ENCODE data around the gene MEF2A. TPM values are rescaled to one million over a fixed set of nuclear protein-coding genes. Genes with fewer than 3 reads are reported as not detected.

Gene MEF2A
- total RNA-seq, 1 experiment from 2014 or later: 19.6 TPM

DNA sequence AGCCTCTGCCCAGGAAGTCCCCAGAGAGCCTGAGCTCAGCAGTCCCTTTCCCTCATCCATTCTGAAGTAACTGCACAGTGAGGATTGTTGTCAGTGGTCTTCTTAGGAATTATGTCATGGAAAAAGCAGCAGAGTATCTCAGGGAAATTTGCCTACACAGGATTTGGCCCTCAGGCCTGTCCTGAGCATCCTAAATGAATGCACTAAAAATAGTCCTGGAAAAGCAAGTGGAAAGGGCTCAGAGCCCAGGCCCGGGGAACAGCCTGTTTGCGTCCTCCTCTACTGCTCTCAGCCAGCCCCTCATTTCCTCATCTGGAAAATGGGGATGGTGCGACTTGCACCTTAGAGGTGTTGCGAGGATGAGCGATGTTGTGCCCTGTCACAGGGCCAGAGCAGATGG, 145.8 kb downstream of the MEF2A start:
- Histone ChIP-seq H3K27me3 (replicated peaks; ENCODE audit: control insufficient read depth, insufficient read depth, low read length) (no peaks in the 10 kb centered on the region), H3K4me3 (ENCODE audit: low read depth, low read length) (no peak overlapping the region), H3K4me1 (no peaks in the 10 kb centered on the region), H3K9me3 (no peaks in the 10 kb centered on the region), H3K36me3 (ENCODE audit: control insufficient read depth, insufficient read depth, low read length) (no peaks in the 10 kb centered on the region)
- no peaks in the 10 kb centered on the region for H3K4me1 Mint-ChIP-seq (ENCODE audit: low read depth, unreplicated experiment)
- TF ChIP-seq, protein P1, sequence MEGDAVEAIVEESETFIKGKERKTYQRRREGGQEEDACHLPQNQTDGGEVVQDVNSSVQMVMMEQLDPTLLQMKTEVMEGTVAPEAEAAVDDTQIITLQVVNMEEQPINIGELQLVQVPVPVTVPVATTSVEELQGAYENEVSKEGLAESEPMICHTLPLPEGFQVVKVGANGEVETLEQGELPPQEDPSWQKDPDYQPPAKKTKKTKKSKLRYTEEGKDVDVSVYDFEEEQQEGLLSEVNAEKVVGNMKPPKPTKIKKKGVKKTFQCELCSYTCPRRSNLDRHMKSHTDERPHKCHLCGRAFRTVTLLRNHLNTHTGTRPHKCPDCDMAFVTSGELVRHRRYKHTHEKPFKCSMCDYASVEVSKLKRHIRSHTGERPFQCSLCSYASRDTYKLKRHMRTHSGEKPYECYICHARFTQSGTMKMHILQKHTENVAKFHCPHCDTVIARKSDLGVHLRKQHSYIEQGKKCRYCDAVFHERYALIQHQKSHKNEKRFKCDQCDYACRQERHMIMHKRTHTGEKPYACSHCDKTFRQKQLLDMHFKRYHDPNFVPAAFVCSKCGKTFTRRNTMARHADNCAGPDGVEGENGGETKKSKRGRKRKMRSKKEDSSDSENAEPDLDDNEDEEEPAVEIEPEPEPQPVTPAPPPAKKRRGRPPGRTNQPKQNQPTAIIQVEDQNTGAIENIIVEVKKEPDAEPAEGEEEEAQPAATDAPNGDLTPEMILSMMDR (IDR thresholded peaks at IDR 0.05; ENCODE audit: insufficient read depth in 1 of 2, low read depth in 1 of 2, low read length in 1 of 2, severe bottlenecking in 1 of 2, unreplicated experiment in 1 of 2): no peak
- no peaks in the 10 kb centered on the region for H3K27me3 Mint-ChIP-seq (ENCODE audit: insufficient read depth, unreplicated experiment)
- no peak overlapping the region for H3K27ac Mint-ChIP-seq (ENCODE audit: unreplicated experiment)
- peaks cover 4% of the 10 kb centered on the region for H3K36me3 Mint-ChIP-seq (ENCODE audit: insufficient read depth, unreplicated experiment)
- no peak for DNase-seq
- intact Hi-C loops (cut with micrococcal nuclease; ENCODE audit: unreplicated experiment): no loop called here
- H3K9me3 Mint-ChIP-seq (ENCODE audit: unreplicated experiment): no peaks in the 10 kb centered on the region
- ChIA-PET CTCF (no interaction called here), POLR2A (no interaction called here)
- no peak overlapping the region for H3K4me3 Mint-ChIP-seq (ENCODE audit: unreplicated experiment)
- no TSS peak for BruUV-seq (replicated peaks)

- Mint-ChIP-seq H3K27me3 (ENCODE audit: insufficient read depth, unreplicated experiment) (no peaks in the 10 kb centered on the region), H3K4me3 (ENCODE audit: unreplicated experiment) (no peak overlapping the region), H3K27ac (ENCODE audit: unreplicated experiment) (no peak overlapping the region), H3K4me1 (ENCODE audit: low read depth, unreplicated experiment) (no peaks in the 10 kb centered on the region), H3K9me3 (ENCODE audit: unreplicated experiment) (no peaks in the 10 kb centered on the region), H3K36me3 (ENCODE audit: insufficient read depth, unreplicated experiment) (peaks cover 4% of the 10 kb centered on the region)
- CTCF ChIA-PET: no interaction called here
- TF ChIP-seq, protein P1 (IDR thresholded peaks at IDR 0.05; ENCODE audit: insufficient read depth in 1 of 2, low read depth in 1 of 2, low read length in 1 of 2, severe bottlenecking in 1 of 2, unreplicated experiment in 1 of 2): no peak
- Histone ChIP-seq H3K36me3 (ENCODE audit: control insufficient read depth, insufficient read depth, low read length) (no peaks in the 10 kb centered on the region), H3K27me3 (replicated peaks; ENCODE audit: control insufficient read depth, insufficient read depth, low read length) (no peaks in the 10 kb centered on the region), H3K4me3 (ENCODE audit: low read depth, low read length) (no peak overlapping the region), H3K9me3 (no peaks in the 10 kb centered on the region), H3K4me1 (no peaks in the 10 kb centered on the region)
- no TSS peak for BruUV-seq (replicated peaks)
- POLR2A ChIA-PET: no interaction called here
- intact Hi-C loops (cut with micrococcal nuclease; ENCODE audit: unreplicated experiment): no loop called here
- DNase-seq: no peak
Measured at GRCh38 chr15:99712415-99712814, 146.6 kb downstream of the MEF2A start.

DNA sequence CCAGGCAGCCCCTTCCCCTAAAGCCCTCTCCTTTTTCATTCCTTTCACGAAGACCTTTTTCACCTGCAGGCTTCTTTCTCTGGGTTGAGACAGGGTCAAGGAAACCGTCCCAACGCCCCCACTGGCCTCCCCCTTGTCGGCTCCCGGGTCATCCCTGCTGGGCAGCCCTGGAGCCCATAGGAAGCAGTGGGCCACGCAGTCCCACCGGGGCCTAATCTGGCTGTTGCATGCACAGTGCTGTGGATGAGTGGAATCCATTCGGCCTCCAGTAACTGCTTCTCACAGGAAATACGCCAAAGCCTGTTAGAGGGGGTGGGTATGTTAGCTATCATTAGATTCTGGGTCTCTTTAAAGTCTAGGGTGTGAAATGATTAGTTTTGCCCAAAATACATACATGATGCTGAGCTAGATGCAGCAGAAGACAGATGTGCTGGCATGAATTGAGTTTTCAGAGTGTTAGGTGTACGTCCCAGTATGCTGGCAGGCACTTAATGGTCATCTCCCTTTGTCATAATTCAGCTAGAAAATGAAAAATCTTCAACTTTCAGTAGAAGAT, 150.8 kb downstream of the MEF2A start:
- TF ChIP-seq, protein P1 (IDR thresholded peaks at IDR 0.05; ENCODE audit: insufficient read depth in 1 of 2, low read depth in 1 of 2, low read length in 1 of 2, severe bottlenecking in 1 of 2, unreplicated experiment in 1 of 2): no peak
- Mint-ChIP-seq H3K9me3 (ENCODE audit: unreplicated experiment) (no peaks in the 10 kb centered on the region), H3K27ac (ENCODE audit: unreplicated experiment) (no peak overlapping the region), H3K4me3 (ENCODE audit: unreplicated experiment) (no peak overlapping the region), H3K36me3 (ENCODE audit: insufficient read depth, unreplicated experiment) (peaks cover 4% of the 10 kb centered on the region), H3K27me3 (ENCODE audit: insufficient read depth, unreplicated experiment) (no peaks in the 10 kb centered on the region), H3K4me1 (ENCODE audit: low read depth, unreplicated experiment) (peaks cover 10% of the 10 kb centered on the region)
- Histone ChIP-seq H3K27me3 (replicated peaks; ENCODE audit: control insufficient read depth, insufficient read depth, low read length) (no peaks in the 10 kb centered on the region), H3K9me3 (no peaks in the 10 kb centered on the region), H3K4me1 (peaks cover 2% of the 10 kb centered on the region; the same call in 1 of the 2 replicates), H3K4me3 (ENCODE audit: low read depth, low read length) (no peak overlapping the region), H3K36me3 (ENCODE audit: control insufficient read depth, insufficient read depth, low read length) (no peaks in the 10 kb centered on the region; the same call in 1 of the 2 replicates)
- ChIA-PET POLR2A (no interaction called here), CTCF (no interaction called here)
- no peak for DNase-seq
- BruUV-seq (replicated peaks): no TSS peak
- intact Hi-C loops (cut with micrococcal nuclease; ENCODE audit: unreplicated experiment): no loop called here

Data from Caco-2 (cell line).